ENCODE measurements around the gene AAMP.
"Not testable (repeated sequence)": the region's sequence is repeated elsewhere in the genome, so short reads cannot be mapped to it uniquely, and the experiment has no call there.

AAMP gene, protein sequence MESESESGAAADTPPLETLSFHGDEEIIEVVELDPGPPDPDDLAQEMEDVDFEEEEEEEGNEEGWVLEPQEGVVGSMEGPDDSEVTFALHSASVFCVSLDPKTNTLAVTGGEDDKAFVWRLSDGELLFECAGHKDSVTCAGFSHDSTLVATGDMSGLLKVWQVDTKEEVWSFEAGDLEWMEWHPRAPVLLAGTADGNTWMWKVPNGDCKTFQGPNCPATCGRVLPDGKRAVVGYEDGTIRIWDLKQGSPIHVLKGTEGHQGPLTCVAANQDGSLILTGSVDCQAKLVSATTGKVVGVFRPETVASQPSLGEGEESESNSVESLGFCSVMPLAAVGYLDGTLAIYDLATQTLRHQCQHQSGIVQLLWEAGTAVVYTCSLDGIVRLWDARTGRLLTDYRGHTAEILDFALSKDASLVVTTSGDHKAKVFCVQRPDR

GRCh38 chr2:218269900-218270720 is at the start of gene AAMP, which contains the start of gene PNKD:
AAMP (minus strand) TSS chr2:218270137; CDS start chr2:218270086, 51 bp downstream.
PNKD (plus strand) TSS chr2:218270519; CDS start chr2:218270536, 17 bp downstream.
- FAIRE-seq (peak; percentile 94), DNase-seq (ENCODE audit: insufficient read length, low spot score) (peak; percentile 99)

GRCh38 chr2:218318241-218318640 is 48.3 kb upstream of the AAMP start:
- FAIRE-seq = no peak
- no peak for DNase-seq (ENCODE audit: insufficient read length, low spot score)

DNA sequence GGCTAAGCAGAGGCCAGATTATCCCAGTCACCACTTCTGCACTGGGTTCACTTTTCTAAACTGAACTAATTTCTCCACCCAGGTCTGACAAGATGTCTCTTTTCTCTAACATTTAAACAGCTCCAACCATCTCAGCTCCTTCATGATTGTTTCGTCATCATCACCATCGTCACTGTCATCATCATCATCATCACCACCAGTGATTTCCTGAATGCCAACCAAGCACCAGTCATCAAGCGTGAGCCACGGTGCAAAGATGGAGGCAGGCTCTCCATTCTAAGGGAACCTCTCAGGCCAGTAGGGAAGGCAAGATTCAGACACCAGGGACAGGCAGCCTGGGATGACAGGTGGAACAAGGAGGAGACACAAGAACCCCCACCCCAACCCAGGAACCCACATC is 47.9 kb upstream of the AAMP start:
- FAIRE-seq = no peak
- DNase-seq (ENCODE audit: insufficient read length, low spot score) = no peak

- FAIRE-seq (no peak), DNase-seq (ENCODE audit: insufficient read length, low spot score) (no peak)
These were observed 47.3 kb upstream of the AAMP start for GRCh38 chr2:218317303-218317630.

GRCh38 chr2:218315397-218315796 is 45.5 kb upstream of the AAMP start:
- FAIRE-seq (no peak), DNase-seq (ENCODE audit: insufficient read length, low spot score) (no peak)

DNA sequence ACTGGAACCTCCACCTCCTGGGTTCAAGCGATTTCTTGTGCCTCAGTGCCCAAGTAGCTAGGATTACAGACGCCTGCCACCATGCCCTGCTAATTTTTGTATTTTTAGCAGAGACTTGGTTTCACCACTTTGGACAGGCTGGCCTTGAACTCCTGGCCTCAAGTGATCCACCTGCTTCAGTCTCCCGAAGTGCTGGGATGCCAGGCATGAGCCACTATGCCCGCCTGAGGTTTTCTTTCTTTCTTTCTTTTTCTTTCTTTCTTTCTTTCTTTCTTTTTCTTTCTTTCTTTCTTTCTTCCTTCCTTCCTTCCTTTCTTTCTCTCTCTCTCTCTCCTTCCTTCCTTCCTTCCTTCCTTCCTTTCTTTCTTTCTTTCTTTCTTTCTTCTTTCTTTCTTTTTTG is 44.8 kb upstream of the AAMP start:
- not testable (repeated sequence) for DNase-seq (ENCODE audit: insufficient read length, low spot score); FAIRE-seq

- DNase-seq (ENCODE audit: insufficient read length, low spot score) = no peak
- no peak for FAIRE-seq
These were observed 43.4 kb upstream of the AAMP start for GRCh38 chr2:218313356-218313755.

DNA sequence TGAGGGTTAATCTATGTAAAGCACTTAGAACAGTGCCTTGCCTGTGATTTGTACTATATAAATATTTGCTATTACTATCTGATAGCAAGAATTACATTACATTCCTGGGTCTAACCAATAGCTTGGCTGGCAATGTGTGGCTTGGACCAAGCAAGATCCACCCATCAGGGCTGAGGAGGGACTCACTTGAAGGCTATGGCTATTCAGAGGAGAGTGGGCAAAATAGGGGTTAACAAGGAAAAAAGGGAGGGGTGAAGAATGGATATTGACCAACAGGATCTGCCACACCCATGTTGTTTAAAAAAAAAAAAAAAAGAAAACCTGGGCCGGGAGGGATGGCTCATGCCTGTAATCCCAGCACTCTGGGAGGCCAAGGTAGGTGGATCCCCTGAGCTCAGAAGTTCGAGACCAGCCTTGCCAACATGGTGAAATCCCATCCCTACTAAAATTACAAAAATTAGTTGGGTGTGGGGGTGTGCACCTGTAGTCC is 42.4 kb upstream of the AAMP start:
- no peak for FAIRE-seq
- no peak for DNase-seq (ENCODE audit: insufficient read length, low spot score)

GRCh38 chr2:218311541-218312266 is 41.8 kb upstream of the AAMP start:
- not testable (repeated sequence) for FAIRE-seq

GRCh38 chr2:218310853-218311540 is 41.1 kb upstream of the AAMP start:
- DNase-seq (ENCODE audit: insufficient read length, low spot score) (no peak), FAIRE-seq (no peak)

More at GRCh38 chr2:218311541-218312266, 41.8 kb upstream of the AAMP start:
- not testable (repeated sequence) for DNase-seq (ENCODE audit: insufficient read length, low spot score)

DNA sequence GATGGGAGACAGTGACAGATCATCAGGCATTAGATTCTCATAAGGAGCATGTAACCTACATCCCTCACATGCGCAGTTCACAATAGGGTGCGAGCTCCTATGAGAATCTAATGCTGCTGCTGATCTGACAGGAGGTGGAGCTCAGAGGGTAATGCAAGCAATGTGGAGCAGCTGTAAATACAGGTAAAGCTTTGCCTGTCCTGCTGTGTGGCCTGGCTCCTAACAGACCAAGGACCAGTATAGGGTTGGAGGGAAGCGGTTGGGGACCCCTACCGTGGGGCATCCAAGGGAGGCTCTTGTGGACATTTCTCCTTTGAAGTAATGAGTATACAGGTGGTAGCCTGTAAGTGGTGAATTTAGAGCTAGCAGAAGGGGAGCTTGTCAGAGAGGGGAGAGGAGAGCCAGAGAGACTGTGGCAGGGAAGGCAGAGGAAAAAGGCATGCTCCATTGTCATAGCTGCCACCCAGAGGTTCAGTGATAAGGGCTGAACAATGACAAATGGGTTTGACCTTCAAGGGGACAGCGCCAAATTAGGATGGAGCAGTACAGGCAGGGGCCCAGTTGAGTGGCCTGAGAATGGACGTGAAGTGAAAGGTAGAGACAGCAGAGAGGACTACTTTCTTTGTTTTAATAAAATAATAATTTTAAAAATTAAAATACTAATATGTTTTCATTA is 37.6 kb upstream of the AAMP start:
- DNase-seq (ENCODE audit: insufficient read length, low spot score) = no peak
- FAIRE-seq = no peak

DNA sequence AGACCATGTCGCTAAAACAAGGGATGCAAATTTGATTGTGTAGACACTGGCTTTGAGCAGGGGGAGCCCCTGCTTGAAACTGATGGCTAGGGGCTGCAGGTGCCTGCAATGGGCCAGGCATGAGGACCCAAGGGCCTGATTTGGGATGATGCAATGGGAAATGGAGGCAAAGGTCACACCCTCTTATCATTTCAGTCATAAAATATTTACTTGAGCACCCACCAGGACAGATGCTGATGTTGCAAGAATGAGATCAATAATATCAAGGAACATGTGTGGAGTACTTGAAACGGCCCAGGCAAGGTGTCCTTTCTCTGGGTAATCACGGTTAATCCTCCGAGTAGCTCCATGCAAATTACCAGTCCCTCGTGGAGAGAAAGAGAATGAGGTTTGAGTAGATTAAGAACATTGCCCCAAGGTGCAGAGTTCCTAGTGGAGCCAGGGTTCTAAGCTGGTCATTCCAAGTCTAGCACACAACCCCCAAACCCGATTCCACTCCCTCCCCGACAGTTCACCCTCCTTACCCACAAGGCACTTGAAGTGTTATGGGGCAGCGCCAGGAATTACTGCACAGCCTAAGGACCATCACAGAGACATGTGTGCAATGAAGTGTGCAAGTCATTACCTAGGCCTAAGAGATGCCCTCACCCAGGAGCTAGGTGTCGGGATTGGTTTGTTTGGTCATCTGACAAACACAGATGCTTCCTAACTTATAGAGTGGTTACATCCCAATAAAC is 36.4 kb upstream of the AAMP start:
- FAIRE-seq (no peak), DNase-seq (ENCODE audit: insufficient read length, low spot score) (no peak)

DNA sequence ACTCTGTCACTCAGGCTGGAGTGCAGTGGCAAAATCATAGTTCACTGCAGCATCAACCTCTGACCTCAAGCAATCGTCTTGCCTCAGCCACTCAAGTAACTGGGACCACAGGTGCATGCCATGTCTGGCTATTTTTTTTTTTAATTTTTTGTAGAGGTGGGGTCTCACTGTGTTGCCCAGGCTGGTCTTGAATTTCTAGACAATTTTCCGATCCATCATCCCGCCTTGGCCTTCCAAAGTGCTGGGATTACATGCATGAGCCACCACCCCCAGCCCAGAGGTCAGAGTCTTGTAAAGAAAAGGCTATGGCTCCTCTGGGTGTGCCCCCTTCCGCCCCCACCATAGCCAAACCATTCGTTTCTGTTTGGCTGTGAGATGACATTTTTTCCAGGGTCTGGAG is 35.4 kb upstream of the AAMP start:
- FAIRE-seq = no peak

DNA sequence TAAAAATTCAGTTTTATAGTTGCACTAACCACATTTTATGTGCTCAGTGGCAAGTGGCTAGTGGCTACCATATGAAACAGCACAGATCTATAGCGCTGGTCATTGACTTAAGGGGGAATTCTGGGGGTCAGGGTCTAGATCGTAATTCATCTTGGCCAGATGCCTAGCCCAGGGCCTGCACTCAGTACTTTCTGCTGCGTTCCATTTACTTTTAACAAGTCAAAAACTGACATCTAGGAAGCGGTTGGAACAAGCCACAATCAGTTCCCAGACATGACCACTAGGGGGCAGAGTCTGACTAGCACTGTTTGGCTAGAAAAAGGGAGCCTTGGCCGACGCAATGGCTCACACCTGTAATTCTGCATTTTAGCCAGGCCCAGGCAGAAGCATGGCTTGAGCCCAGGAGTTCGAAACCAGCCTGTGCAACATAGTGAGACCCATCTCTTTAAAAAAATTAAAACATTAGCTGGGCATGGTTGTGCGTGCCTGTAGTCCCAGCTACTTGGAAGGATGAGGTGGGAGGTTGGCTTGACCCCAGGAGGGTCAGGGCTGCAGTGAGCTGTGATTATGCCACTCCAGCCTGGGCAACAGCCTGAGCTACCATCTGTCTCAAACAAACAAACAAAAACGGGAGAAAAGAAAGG is 31.4 kb upstream of the AAMP start:
- DNase-seq (ENCODE audit: insufficient read length, low spot score) = peak; percentile 75
- peak; percentile 64 for FAIRE-seq

More for the DNA sequence above, 35.4 kb upstream of the AAMP start:
- no peak for DNase-seq (ENCODE audit: insufficient read length, low spot score)

GRCh38 chr2:218300141-218300540 is 30.2 kb upstream of the AAMP start:
- FAIRE-seq = no peak
- no peak for DNase-seq (ENCODE audit: insufficient read length, low spot score)

- FAIRE-seq (no peak), DNase-seq (ENCODE audit: insufficient read length, low spot score) (no peak)
These were observed 28.5 kb upstream of the AAMP start for GRCh38 chr2:218298314-218298875.

- FAIRE-seq = no peak
- no peak for DNase-seq (ENCODE audit: insufficient read length, low spot score)
These were observed 26.9 kb upstream of the AAMP start for GRCh38 chr2:218296847-218297246.

DNA sequence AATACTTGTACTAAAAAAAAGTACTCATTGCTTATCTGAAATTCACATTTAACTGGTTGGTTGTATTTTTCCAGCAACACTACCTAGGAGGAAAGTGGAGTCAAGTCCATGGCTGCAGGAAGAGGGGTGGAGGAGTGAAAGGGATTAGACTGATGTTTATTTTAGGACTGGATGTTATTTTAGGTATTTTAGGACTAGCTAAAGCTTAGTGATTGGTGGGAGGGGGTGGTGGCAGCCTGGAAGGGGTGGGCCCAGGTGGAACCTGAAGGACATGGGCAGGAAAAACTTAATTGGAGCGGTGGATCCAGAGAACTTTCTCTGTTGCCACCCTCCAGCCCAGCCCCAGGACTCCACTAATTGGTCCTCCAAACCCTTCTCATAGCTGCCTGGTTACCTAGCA is 26.3 kb upstream of the AAMP start:
- no peak for DNase-seq (ENCODE audit: insufficient read length, low spot score)
- FAIRE-seq = no peak
